HG03066 (cell line): ENCODE results near the gene SH3D19.
"Not testable (repeated sequence)": the region's sequence is repeated elsewhere in the genome, so short reads cannot be mapped to it uniquely, and the experiment has no call there.

Source experiments
- ATAC-seq: cut with Tn5 transposase; IDR thresholded peaks from one replicate; pipeline ENCODE4 v1.9.1; 2021; ENCODE audit warnings: low read depth; ENCODE audit not compliant: unreplicated experiment

SH3D19 gene

GRCh38 chr4:151276787-151277562 is 48.4 kb downstream of the SH3D19 start, which contains the start of gene PRSS48:
Gene PRSS48, plus strand, starts transcription at chr4:151277161. Its CDS starts 12 bp downstream, at chr4:151277173.
- ATAC-seq = no peak

GRCh38 chr4:151268905-151269304 is 56.5 kb downstream of the SH3D19 start:
- ATAC-seq = not testable (repeated sequence)

DNA sequence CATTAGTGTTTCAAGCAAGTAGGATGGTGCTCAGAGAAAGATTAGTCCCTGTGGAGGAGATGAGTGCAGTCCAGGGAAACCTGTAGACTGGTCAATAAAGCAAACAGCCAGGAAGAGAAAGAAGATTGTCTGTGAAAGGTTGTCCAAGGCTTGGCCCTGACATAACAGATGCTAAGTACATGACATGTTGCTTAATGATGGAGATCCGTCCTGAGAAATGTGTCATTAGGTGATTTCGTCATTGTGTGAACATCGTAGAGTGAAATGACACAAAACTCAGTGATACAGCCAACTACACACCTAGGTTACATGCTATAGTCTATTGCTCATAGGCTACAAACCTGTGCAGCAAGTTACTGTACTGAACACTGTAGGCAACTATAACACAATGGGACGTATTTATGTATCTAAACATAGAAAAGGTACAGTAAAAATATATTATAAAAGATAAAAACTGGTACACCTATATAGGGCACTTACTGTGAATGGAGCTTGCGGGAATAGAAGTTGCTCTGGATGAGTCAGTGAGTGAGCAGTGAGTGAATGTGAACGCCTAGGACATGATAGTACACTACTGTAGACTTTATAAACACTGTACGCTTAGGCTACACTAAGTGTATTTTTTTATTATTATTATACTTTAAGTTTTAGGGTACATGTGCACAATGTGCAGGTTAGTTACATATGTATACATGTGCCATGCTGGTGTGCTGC is 57.4 kb downstream of the SH3D19 start:
- no peak for ATAC-seq

- ATAC-seq = no peak
These were observed 58.3 kb downstream of the SH3D19 start for GRCh38 chr4:151267104-151267503.

- ATAC-seq = no peak
These were observed 58.9 kb downstream of the SH3D19 start for GRCh38 chr4:151266497-151266896.

DNA sequence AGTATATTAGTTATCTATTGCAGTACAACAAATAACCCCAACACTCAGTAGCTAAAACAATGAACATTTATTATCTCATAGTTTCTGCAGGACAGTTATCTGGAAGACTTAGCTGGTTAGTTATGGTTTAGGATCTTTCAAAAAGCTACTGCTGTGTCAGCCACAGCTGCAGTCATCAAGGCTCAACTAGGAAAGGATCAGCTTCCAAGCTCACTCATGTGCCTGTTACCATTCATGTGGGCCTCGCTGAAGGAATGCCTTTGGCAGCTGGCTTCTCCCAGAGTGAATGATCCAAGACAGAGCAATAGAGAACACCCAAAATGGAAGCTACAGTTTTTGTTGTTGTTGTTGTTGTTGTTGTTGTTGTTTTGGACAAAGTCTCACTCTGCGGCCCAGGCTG is 62.0 kb downstream of the SH3D19 start:
- ATAC-seq = no peak

DNA sequence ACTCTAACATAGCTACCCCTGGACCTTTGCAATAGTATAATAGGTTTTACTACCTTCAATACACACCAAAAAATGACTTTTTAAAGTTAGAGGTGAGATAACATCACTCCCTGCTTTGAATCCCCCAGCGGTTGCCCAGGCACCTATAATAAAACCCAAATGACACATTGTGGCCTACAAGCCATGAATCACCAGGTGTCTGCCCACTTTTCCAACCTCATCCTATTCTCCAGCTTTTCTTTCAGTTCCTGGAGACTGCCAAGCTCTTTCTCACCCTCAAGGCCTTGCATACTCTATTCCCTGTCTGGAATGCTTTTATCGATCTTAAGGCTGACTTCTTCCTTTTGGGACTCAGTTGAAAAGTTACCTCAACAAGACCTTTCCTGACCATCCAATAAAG is 64.9 kb downstream of the SH3D19 start:
- ATAC-seq = no peak

DNA sequence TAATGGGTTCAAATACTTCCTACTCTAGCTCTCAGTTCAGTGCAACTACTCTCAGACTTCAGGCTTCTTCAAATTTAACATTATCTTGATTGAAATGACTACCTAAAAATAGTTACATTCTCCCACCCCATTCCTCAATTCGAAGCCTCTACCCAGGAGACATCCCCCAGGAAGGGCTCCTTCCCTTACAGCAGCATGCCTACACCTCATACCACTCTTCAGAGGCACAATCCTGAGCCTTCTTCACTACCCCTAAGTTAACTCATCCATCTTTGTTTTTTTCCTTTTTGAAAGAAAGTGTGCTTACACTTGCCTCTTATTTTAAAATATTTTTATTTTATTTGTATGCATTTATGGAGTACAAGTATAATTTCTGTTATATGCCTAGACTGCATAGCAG is 65.7 kb downstream of the SH3D19 start:
- ATAC-seq = no peak

- no peak for ATAC-seq
These were observed 67.7 kb downstream of the SH3D19 start for GRCh38 chr4:151257704-151258103.

- ATAC-seq = no peak
These were observed 69.3 kb downstream of the SH3D19 start for GRCh38 chr4:151256134-151256533.

DNA sequence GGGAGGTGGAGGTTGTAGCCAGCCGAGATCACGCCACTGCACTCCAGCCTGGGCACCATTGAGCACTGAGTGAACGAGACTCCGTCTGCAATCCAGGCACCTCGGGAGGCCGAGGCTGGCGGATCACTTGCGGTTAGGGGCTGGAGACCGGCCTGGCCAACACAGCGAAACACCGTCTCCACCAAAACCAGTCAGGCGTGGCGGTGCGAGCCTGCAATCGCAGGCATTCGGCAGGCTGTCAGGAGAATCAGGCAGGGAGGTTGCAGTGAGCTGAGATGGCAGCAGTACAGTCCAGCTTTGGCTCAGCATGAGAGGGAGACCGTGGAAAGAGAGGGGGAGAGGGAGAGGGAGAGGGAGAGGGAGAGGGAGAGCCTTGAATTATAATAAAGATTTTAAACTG is 69.7 kb downstream of the SH3D19 start:
- ATAC-seq = not testable (repeated sequence)

- ATAC-seq = not testable (repeated sequence)
These were observed 70.2 kb downstream of the SH3D19 start for GRCh38 chr4:151255226-151255625.

DNA sequence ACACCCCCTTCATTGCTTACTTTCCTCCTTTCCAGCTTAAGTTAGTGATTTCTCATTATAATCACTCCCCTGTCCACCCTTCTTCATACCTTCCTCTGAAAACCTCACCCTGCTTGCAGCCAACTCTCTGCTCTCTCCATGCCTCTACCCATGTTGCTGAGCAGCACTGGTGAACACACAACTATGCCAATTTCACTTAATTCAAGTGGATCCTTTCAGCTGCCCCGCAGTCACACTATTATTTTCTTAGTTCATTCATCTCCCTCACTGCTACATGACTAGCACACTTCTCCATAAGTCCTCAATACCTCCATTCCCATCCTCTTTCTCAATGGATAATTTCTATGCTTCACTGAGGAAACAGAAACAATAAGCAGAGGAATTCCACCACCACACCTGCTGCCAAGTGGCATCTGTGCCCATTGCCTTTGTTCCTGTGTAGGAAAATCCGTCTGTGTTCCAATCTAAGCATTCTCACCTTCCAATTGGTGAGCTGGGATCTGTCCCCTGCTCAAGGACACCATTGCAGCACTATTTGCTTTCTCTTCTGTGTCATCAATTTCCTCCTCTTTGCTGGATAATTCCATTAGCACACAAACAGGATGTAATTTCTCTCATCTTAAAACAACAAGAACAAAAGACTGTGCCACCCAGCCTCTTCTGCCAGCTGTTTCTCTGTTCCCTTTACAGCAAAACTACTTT is 73.7 kb downstream of the SH3D19 start:
- ATAC-seq = no peak

GRCh38 chr4:151250706-151251105 is 74.7 kb downstream of the SH3D19 start:
- ATAC-seq = no peak

DNA sequence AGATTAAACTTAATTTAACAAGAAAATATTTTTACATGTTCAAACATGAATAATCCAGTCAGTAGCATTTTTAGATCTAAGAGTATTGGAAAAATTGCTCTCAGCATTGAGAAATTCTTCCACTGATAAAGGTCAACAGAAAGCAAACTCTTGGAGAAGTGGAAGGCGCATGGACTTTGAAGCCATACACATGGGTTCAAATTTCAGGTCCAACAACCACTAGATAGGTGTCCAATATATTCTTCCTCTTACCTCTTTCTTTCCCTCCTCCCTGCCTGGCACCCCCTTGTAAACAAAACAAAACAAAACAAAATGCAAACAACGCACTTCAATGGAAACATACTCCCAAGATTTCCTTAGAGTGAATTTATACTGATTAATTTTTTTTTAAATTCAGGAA is 76.9 kb downstream of the SH3D19 start:
- ATAC-seq = no peak

- ATAC-seq = no peak
These were observed 78.0 kb downstream of the SH3D19 start for GRCh38 chr4:151247395-151247794.

DNA sequence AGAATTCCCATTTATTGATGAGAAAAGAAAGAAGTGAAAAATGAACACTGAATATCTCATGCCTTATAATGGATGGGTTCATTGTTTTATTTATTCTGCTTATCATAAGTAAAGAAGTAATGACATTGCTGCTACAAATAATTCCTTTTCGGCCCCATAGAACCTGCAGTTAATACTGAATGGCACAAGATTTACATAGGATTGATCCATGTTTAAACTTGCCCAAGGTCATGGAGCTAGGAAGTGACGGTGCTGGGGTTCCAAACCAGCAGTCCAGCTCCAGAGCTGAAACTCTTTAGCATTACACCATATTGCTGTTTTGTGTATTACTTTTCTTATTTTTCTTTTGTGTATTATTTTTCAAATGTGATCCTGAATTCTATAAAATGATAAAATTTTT is 78.7 kb downstream of the SH3D19 start:
- no peak for ATAC-seq

- ATAC-seq = no peak
These were observed 83.1 kb downstream of the SH3D19 start for GRCh38 chr4:151242305-151242704.

DNA sequence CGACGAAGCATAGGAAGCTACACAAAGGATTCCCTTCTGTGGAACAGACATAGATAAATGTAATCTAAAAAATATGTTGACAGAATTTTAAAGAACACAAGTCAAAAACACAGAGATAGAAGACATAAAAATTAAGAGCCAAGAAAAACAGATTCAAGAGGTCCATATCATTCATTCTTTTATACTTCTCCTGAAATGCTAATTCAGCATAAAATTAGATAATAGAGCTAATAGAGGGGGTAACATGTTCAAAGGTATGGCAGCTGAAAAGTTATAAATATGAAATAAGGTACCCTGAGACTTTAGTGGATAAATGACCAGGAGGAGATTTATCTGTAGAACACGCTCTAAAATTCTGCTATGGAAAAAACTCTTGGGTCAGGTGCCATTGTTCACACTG is 85.8 kb downstream of the SH3D19 start:
- ATAC-seq = no peak

DNA sequence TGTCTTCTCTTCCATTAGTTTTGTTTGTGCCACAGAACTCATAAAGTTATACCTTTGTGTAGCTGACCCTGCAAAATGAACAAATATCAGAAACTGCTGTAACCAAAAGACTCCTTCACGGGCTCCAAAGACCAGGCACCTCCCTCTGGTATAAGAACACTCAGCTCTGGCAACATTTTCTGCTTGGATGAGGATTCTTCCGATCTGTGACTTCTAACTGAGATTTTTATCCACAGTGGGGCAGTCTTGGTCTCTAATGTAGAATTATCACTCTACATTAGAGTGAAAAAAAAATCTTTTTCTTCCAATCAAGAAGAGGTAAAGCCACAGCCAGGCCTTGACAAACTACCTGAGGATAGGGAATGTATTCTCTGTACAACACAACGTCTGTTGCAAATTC is 86.9 kb downstream of the SH3D19 start:
- ATAC-seq = no peak

DNA sequence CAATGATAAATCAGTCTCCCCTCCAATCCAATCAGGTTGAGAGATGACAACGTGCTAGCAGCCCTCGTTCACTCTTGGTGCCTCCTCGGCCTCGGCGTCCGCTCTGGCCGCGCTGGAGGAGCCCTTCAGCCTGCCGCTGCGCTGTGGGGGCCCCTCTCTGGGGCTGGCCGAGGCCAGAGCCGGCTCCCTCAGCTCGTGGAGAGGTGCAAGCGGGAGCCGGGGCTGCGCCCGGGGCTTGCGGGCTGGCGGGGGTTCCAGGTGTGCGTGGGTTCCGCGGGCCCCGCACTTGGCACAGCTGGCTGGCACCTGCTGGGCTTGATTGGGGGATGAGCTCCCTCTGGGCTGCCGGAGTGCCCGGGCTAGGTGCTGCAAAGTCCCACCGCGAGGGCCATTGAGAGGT is 89.4 kb downstream of the SH3D19 start:
- no peak for ATAC-seq
